Measurements from ENCODE around the gene UQCC5. TPM values are rescaled to one million over a fixed set of nuclear protein-coding genes. Genes with fewer than 3 reads are reported as not detected.

The UQCC5 gene
- total and polyA plus RNA-seq, 9 donors, result 10.3 to 15.7 (median 12.5) TPM

- Histone ChIP-seq H3K4me1 (ENCODE audit: control insufficient read depth, insufficient read depth, low read length) (no peaks in the 10 kb centered on the region), H3K36me3 (ENCODE audit: control insufficient read depth, insufficient read depth, low read length) (peaks cover 50% of the 10 kb centered on the region), H3K9me3 (replicated peaks; ENCODE audit: control insufficient read depth, low read depth, low read length) (no peaks in the 10 kb centered on the region), H3K4me3 (ENCODE audit: low read length) (no peak overlapping the region), H3K27me3 (ENCODE audit: control insufficient read depth, insufficient read depth, low read length) (no peaks in the 10 kb centered on the region), H3K27ac (ENCODE audit: low read length) (no peak overlapping the region)
- no peak for DNase-seq
- WGBS (ENCODE audit: insufficient coverage), result 88% methylated on average over 1 of the region's 3 CpGs
Measured at GRCh38 chr3:52552089-52552488, 15.7 kb downstream of the UQCC5 start.

GRCh38 chr3:52554026-52554755 is 17.8 kb downstream of the UQCC5 start:
- Histone ChIP-seq H3K9me3 (replicated peaks; ENCODE audit: control insufficient read depth, low read depth, low read length) (no peaks in the 10 kb centered on the region), H3K27ac (ENCODE audit: low read length) (no peak overlapping the region), H3K4me3 (ENCODE audit: low read length) (no peak overlapping the region), H3K36me3 (ENCODE audit: control insufficient read depth, insufficient read depth, low read length) (peaks cover 55% of the 10 kb centered on the region), H3K27me3 (ENCODE audit: control insufficient read depth, insufficient read depth, low read length) (no peaks in the 10 kb centered on the region), H3K4me1 (ENCODE audit: control insufficient read depth, insufficient read depth, low read length) (no peaks in the 10 kb centered on the region)
- DNase-seq, result no peak
- 97% methylated on average over 5 of the region's 5 CpGs for whole genome bisulfite sequencing (ENCODE audit: insufficient coverage)

DNA sequence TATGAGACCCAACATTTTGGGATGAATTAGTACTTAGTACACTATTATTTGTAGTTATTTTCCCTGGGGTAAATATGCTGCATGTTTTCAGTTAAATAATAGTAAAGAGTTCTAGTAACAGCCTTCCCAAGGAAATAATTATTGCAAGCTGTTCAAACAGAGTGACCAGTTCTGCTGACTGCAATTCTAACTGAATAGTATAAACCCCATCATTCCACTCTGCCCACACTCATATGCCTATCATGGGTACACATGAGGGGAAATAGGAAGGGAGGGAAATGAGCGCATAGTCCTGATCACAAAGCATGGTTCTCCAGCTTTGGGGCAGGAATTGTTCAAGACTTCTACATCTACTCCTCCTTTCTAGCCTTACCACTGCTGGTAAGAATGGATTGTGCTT is 18.7 kb downstream of the UQCC5 start:
- no peaks in the 10 kb centered on the region for H3K4me1 ChIP-seq (ENCODE audit: control insufficient read depth, insufficient read depth, low read length)
- no CpG with 5 or more reads among the region's 1 CpG for WGBS (ENCODE audit: insufficient coverage)
- no peak for DNase-seq
- H3K27ac ChIP-seq (ENCODE audit: low read length), result no peak overlapping the region
- peaks cover 59% of the 10 kb centered on the region for H3K36me3 ChIP-seq (ENCODE audit: control insufficient read depth, insufficient read depth, low read length)
- no peaks in the 10 kb centered on the region for H3K27me3 ChIP-seq (ENCODE audit: control insufficient read depth, insufficient read depth, low read length)
- no peak overlapping the region for H3K4me3 ChIP-seq (ENCODE audit: low read length)
- H3K9me3 ChIP-seq (replicated peaks; ENCODE audit: control insufficient read depth, low read depth, low read length), result no peaks in the 10 kb centered on the region

GRCh38 chr3:52557011-52557960 is 20.9 kb downstream of the UQCC5 start:
- H3K4me3 ChIP-seq (ENCODE audit: low read length), result no peak overlapping the region
- no peaks in the 10 kb centered on the region for H3K9me3 ChIP-seq (replicated peaks; ENCODE audit: control insufficient read depth, low read depth, low read length)
- no peak for DNase-seq
- H3K27ac ChIP-seq (ENCODE audit: low read length), result no peak overlapping the region
- H3K4me1 ChIP-seq (ENCODE audit: control insufficient read depth, insufficient read depth, low read length), result no peaks in the 10 kb centered on the region
- peaks cover 53% of the 10 kb centered on the region for H3K36me3 ChIP-seq (ENCODE audit: control insufficient read depth, insufficient read depth, low read length)
- 96% methylated on average over 4 of the region's 9 CpGs for WGBS (ENCODE audit: insufficient coverage)
- no peaks in the 10 kb centered on the region for H3K27me3 ChIP-seq (ENCODE audit: control insufficient read depth, insufficient read depth, low read length)

DNA sequence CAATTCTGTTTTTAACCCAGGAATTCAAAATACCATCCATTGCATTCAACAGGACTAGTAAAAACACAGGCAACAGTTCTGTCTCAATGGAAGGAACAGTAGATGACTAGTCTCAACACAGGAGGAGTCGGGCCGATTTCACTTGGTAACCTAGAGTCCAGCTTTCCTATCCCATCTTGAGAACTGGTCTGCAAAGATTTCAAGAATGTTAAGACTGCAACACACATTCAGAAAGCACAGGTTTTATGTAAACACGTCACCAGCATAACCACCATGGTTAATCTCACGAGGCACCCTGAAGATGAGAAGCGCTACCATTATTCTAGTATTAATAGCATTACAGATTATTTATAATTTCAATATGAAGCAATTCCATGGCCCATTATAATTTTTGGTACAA is 22.0 kb downstream of the UQCC5 start:
- H3K27ac ChIP-seq (ENCODE audit: low read length), result no peak overlapping the region
- 82% methylated on average over 2 of the region's 5 CpGs for WGBS (ENCODE audit: insufficient coverage)
- no peak for DNase-seq
- H3K4me1 ChIP-seq (ENCODE audit: control insufficient read depth, insufficient read depth, low read length), result no peaks in the 10 kb centered on the region
- no peak overlapping the region for H3K4me3 ChIP-seq (ENCODE audit: low read length)
- H3K27me3 ChIP-seq (ENCODE audit: control insufficient read depth, insufficient read depth, low read length), result no peaks in the 10 kb centered on the region
- H3K36me3 ChIP-seq (ENCODE audit: control insufficient read depth, insufficient read depth, low read length), result peaks cover 55% of the 10 kb centered on the region
- no peaks in the 10 kb centered on the region for H3K9me3 ChIP-seq (replicated peaks; ENCODE audit: control insufficient read depth, low read depth, low read length)

GRCh38 chr3:52561028-52561747 is 24.8 kb downstream of the UQCC5 start:
- no peak overlapping the region for H3K4me3 ChIP-seq (ENCODE audit: low read length)
- H3K27ac ChIP-seq (ENCODE audit: low read length), result no peak overlapping the region
- H3K36me3 ChIP-seq (ENCODE audit: control insufficient read depth, insufficient read depth, low read length), result peaks cover 48% of the 10 kb centered on the region
- 87% methylated on average over 3 of the region's 4 CpGs for WGBS (ENCODE audit: insufficient coverage)
- DNase-seq, result no peak
- no peaks in the 10 kb centered on the region for H3K4me1 ChIP-seq (ENCODE audit: control insufficient read depth, insufficient read depth, low read length)
- H3K27me3 ChIP-seq (ENCODE audit: control insufficient read depth, insufficient read depth, low read length), result no peaks in the 10 kb centered on the region
- H3K9me3 ChIP-seq (replicated peaks; ENCODE audit: control insufficient read depth, low read depth, low read length), result no peaks in the 10 kb centered on the region

DNA sequence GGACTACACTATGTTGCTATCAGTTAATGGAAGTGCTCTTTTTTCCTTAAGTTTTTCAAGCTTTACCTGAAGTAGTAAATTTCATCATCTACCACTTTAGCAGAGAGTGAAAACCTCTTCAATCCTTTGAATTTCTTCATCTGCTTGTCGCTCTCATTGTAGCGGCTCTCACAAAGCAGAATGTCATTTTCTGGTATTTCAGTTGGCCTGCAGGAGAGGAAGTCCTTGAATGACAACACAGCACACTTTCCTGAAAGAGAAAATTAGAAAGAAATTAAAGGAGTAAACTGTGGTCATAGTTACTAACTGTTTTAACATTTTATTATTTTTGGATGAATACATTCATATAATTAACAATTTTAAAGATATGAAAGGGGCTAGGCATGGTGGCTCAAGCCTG is 27.6 kb downstream of the UQCC5 start:
- H3K4me3 ChIP-seq (ENCODE audit: low read length), result no peak overlapping the region
- H3K27me3 ChIP-seq (ENCODE audit: control insufficient read depth, insufficient read depth, low read length), result no peaks in the 10 kb centered on the region
- H3K36me3 ChIP-seq (ENCODE audit: control insufficient read depth, insufficient read depth, low read length), result peaks cover 34% of the 10 kb centered on the region
- WGBS (ENCODE audit: insufficient coverage), result no CpG with 5 or more reads among the region's 2 CpGs
- no peak for DNase-seq
- H3K9me3 ChIP-seq (replicated peaks; ENCODE audit: control insufficient read depth, low read depth, low read length), result no peaks in the 10 kb centered on the region
- H3K4me1 ChIP-seq (ENCODE audit: control insufficient read depth, insufficient read depth, low read length), result no peaks in the 10 kb centered on the region
- H3K27ac ChIP-seq (ENCODE audit: low read length), result no peak overlapping the region

GRCh38 chr3:52568069-52568468 is 31.7 kb downstream of the UQCC5 start:
- no peak overlapping the region for H3K4me3 ChIP-seq (ENCODE audit: low read length)
- DNase-seq, result no peak
- H3K4me1 ChIP-seq (ENCODE audit: control insufficient read depth, insufficient read depth, low read length), result no peaks in the 10 kb centered on the region
- no peaks in the 10 kb centered on the region for H3K9me3 ChIP-seq (replicated peaks; ENCODE audit: control insufficient read depth, low read depth, low read length)
- 100% methylated on average over 2 of the region's 2 CpGs for WGBS (ENCODE audit: insufficient coverage)
- no peak overlapping the region for H3K27ac ChIP-seq (ENCODE audit: low read length)
- no peaks in the 10 kb centered on the region for H3K27me3 ChIP-seq (ENCODE audit: control insufficient read depth, insufficient read depth, low read length)
- H3K36me3 ChIP-seq (ENCODE audit: control insufficient read depth, insufficient read depth, low read length), result peaks cover 11% of the 10 kb centered on the region

DNA sequence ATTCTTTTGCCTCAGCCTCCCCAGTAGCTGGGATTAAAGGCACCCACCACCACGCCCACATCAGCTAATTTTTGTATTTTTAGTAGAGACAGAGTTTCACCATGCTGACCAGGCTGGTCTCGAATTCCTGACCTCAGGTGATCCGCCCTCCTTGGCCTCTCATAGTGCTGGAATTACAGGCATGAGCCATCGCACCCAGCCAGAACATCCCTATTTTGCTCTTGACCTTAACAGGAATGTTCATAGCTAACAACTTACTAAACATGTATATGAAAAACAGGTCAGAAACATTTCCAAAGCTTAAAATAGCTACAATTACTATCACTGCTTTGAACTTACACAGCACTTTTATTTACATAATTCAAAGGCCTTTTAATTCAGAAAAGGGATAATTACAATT is 33.7 kb downstream of the UQCC5 start:
- DNase-seq, result no peak
- 90% methylated on average over 3 of the region's 4 CpGs for WGBS (ENCODE audit: insufficient coverage)
- H3K4me1 ChIP-seq (ENCODE audit: control insufficient read depth, insufficient read depth, low read length), result no peaks in the 10 kb centered on the region
- H3K4me3 ChIP-seq (ENCODE audit: low read length), result no peak overlapping the region
- H3K27me3 ChIP-seq (ENCODE audit: control insufficient read depth, insufficient read depth, low read length), result no peaks in the 10 kb centered on the region
- H3K36me3 ChIP-seq (ENCODE audit: control insufficient read depth, insufficient read depth, low read length), result peaks cover 24% of the 10 kb centered on the region
- H3K9me3 ChIP-seq (replicated peaks; ENCODE audit: control insufficient read depth, low read depth, low read length), result no peaks in the 10 kb centered on the region
- no peak overlapping the region for H3K27ac ChIP-seq (ENCODE audit: low read length)

DNA sequence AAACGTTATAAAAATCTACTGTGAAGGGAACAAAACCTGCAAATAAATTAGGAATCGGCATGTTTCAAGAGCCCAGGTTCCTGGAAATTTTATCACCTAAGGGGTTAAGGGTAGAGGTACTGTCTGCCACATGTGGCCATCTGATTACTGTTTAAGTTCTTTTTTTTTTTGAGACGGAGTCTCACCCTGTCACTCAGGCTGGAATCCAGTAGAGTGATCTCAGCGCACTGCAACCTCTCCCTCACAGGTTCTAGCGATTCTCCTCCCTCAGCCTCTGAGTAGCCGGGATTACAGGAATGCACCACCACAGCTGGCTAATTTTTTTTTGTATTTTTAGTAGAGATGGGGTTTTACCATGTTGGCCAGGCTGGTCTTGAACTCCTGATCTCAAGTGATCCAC is 35.8 kb downstream of the UQCC5 start:
- Histone ChIP-seq H3K27ac (ENCODE audit: low read length) (no peak overlapping the region), H3K4me3 (ENCODE audit: low read length) (no peak overlapping the region), H3K36me3 (ENCODE audit: control insufficient read depth, insufficient read depth, low read length) (peaks cover 34% of the 10 kb centered on the region), H3K27me3 (ENCODE audit: control insufficient read depth, insufficient read depth, low read length) (no peaks in the 10 kb centered on the region), H3K9me3 (replicated peaks; ENCODE audit: control insufficient read depth, low read depth, low read length) (no peaks in the 10 kb centered on the region), H3K4me1 (ENCODE audit: control insufficient read depth, insufficient read depth, low read length) (no peaks in the 10 kb centered on the region)
- WGBS (ENCODE audit: insufficient coverage), result 50% methylated on average over 2 of the region's 6 CpGs
- DNase-seq, result no peak
